SK-N-SH treated with all-trans-retinoic acid at 6 μM for 48 hours (cell line): ENCODE data around the gene MITF.

Experiments used
- CREB5 ChIP-seq: fragments of 250-450 bp; sonication (Bioruptor Pico); IDR thresholded peaks from 2 replicates; pipeline ENCODE4 v1.5.1; 2020; ENCODE audit warnings: low read depth, mild to moderate bottlenecking, moderate library complexity
- CSDC2 ChIP-seq: fragments of 250-450 bp; sonication (Bioruptor Pico); IDR thresholded peaks from 2 replicates; pipeline ENCODE4 v1.5.0; 2020; ENCODE audit warnings: mild to moderate bottlenecking, moderate library complexity
- OSR1 ChIP-seq: fragments of 250-450 bp; sonication (Bioruptor Pico); IDR thresholded peaks from 2 replicates; pipeline ENCODE4 v1.8.0; 2022; ENCODE audit warnings: moderate library complexity, mild to moderate bottlenecking, inconsistent platforms
- PATZ1 ChIP-seq: fragments of 250-450 bp; sonication (Bioruptor Pico); IDR thresholded peaks from 2 replicates; pipeline ENCODE4 v1.8.0; 2020; ENCODE audit warnings: mild to moderate bottlenecking, moderate library complexity, borderline replicate concordance
- RARB ChIP-seq: fragments of 250-450 bp; sonication (Bioruptor Pico); IDR thresholded peaks from 2 replicates; pipeline ENCODE4 v1.8.0; 2021; ENCODE audit warnings: mild to moderate bottlenecking, moderate library complexity
- TOX ChIP-seq: fragments of 250-450 bp; sonication (Bioruptor Pico); IDR thresholded peaks from 2 replicates; pipeline ENCODE4 v1.8.0; 2021; ENCODE audit warnings: mild to moderate bottlenecking, moderate library complexity, borderline replicate concordance
- ZFP30 ChIP-seq: fragments of 450-650 bp; formaldehyde crosslinking; IDR thresholded peaks from 2 replicates; pipeline ENCODE4 v1.5.0; 2022; ENCODE audit warnings: mild to moderate bottlenecking, moderate library complexity
- ZNF70 ChIP-seq: fragments of 450-650 bp; formaldehyde crosslinking; IDR thresholded peaks from 2 replicates; pipeline ENCODE4 v1.5.0; 2020; ENCODE audit warnings: mild to moderate bottlenecking, moderate library complexity
- ZNF8 ChIP-seq: fragments of 450-650 bp; formaldehyde crosslinking; IDR thresholded peaks from 2 replicates; pipeline ENCODE4 v1.5.0; 2020; ENCODE audit warnings: mild to moderate bottlenecking, moderate library complexity

GRCh38 chr3:69907554-69907953 lies 168.3 kb downstream of the MITF start:
- TF ChIP-seq CREB5 (CRISPR knock-in tag) (no peak), ZNF8 (CRISPR knock-in tag) (no peak), ZNF70 (CRISPR knock-in tag) (no peak), ZFP30 (CRISPR knock-in tag) (no peak), TOX (CRISPR knock-in tag) (no peak), PATZ1 (CRISPR knock-in tag) (no peak), CSDC2 (CRISPR knock-in tag) (no peak), OSR1 (no peak), RARB (CRISPR knock-in tag) (no peak)
